ENCODE results near the gene MAD1L1.

The MAD1L1 gene

DNA sequence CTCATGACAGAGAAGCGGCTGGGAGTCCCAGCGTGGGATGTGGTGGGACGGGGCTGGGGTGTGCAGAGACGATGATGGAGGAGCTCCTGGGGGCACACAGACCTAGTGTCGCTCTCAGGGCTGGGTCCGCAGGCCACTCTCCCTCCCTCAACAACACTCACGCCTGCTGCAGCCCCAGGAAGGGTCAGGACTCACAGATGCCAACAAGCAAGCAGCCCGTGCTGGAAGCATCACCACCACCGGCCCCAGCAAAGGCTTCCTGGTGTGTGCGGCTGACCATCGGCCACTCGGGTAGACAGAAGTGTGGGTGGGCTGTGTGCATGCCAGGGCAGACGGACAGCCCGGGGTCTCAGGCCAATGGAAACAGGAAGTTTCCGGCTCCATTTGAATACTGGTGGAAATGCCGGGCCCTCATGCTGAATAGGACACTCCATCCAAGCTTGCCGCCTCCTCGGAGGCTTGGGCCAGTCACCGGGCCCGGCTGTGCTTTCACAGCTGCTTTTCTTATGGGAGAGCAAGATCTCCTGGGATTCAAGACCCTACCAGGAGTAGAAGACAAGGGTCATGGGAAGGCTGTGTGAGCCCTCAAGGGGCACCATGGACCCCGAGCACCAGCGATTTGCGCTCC lies 384.6 kb downstream of the MAD1L1 start:
- TF ChIP-seq, protein P1, sequence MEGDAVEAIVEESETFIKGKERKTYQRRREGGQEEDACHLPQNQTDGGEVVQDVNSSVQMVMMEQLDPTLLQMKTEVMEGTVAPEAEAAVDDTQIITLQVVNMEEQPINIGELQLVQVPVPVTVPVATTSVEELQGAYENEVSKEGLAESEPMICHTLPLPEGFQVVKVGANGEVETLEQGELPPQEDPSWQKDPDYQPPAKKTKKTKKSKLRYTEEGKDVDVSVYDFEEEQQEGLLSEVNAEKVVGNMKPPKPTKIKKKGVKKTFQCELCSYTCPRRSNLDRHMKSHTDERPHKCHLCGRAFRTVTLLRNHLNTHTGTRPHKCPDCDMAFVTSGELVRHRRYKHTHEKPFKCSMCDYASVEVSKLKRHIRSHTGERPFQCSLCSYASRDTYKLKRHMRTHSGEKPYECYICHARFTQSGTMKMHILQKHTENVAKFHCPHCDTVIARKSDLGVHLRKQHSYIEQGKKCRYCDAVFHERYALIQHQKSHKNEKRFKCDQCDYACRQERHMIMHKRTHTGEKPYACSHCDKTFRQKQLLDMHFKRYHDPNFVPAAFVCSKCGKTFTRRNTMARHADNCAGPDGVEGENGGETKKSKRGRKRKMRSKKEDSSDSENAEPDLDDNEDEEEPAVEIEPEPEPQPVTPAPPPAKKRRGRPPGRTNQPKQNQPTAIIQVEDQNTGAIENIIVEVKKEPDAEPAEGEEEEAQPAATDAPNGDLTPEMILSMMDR (IDR thresholded peaks at IDR 0.05; ENCODE audit: insufficient read depth, low read length, poor library complexity, severe bottlenecking): no peak
- no peak for TF ChIP-seq EZH2phosphoT487 (conservative IDR thresholded peaks at IDR 0.05; ENCODE audit: low read length)
- H2AFZ ChIP-seq (ENCODE audit: low read depth, low read length, severe bottlenecking): no peak overlapping the region
- no peak overlapping the region for H3K4me3 ChIP-seq (ENCODE audit: insufficient read depth, low read length, poor library complexity, severe bottlenecking)
- H3K79me2 ChIP-seq (ENCODE audit: insufficient read depth, low read length): no peaks in the 10 kb centered on the region
- no peak overlapping the region for H3K27ac ChIP-seq (ENCODE audit: low read depth, low read length)
- H3K9me3 ChIP-seq (ENCODE audit: insufficient read depth, low read length): no peaks in the 10 kb centered on the region
- no peak overlapping the region for H3K4me2 ChIP-seq (ENCODE audit: low read depth, low read length, poor library complexity, severe bottlenecking)
- no peak overlapping the region for H3K9ac ChIP-seq (ENCODE audit: low read length)
- no peaks in the 10 kb centered on the region for H3K27me3 ChIP-seq (ENCODE audit: low read length)
- H3F3A ChIP-seq (ENCODE audit: insufficient read depth): no peaks in the 10 kb centered on the region
- no peaks in the 10 kb centered on the region for H3K36me3 ChIP-seq (ENCODE audit: low read length)
- H4K20me1 ChIP-seq (ENCODE audit: low read depth, low read length): no peaks in the 10 kb centered on the region
- no peaks in the 10 kb centered on the region for H3K9me2 ChIP-seq (replicated peaks; ENCODE audit: insufficient read depth, low read length)

DNA sequence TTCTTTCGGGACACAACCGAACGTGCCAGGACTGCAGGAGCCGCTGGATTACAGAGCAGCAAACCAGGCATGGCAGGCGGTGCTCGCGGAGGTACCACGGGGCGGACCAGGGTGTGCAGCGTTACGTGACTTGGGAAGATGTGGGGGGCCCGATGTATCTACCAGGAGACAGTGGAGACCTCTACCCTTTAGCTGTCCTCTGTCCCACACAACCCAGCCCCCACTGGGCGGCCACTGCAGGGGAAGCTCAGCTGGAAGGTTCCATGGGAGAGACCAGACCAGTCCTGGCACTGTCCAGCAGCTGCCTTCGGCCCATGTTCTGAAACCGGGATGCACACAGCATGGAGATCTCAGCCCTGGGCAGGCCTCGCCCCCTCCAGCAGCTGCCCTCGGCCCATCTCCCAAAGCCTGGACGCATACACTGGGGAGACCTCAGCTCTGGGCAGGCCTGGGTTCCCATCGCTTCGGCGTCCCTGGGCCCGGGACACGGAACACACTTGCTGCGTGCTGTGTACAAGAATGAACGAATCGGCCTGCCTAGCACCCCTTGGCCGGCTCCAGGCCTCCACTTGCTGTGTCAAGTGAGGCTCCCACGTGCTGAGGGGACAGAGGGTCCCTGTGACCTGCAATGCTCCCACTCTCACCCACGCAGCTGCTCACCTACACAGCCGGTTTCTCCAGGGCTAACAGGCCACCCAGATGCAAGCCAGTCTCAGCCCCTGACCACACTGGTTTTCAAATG lies 385.3 kb downstream of the MAD1L1 start:
- Histone ChIP-seq H3K27me3 (ENCODE audit: low read length) (no peaks in the 10 kb centered on the region), H3K9me3 (ENCODE audit: insufficient read depth, low read length) (no peaks in the 10 kb centered on the region), H3K79me2 (ENCODE audit: insufficient read depth, low read length) (no peaks in the 10 kb centered on the region), H3K4me2 (ENCODE audit: low read depth, low read length, poor library complexity, severe bottlenecking) (no peak overlapping the region), H3K36me3 (ENCODE audit: low read length) (no peaks in the 10 kb centered on the region), H2AFZ (ENCODE audit: low read depth, low read length, severe bottlenecking) (no peak overlapping the region), H3K9ac (ENCODE audit: low read length) (no peak overlapping the region), H4K20me1 (ENCODE audit: low read depth, low read length) (no peaks in the 10 kb centered on the region), H3K27ac (ENCODE audit: low read depth, low read length) (no peak overlapping the region), H3K9me2 (replicated peaks; ENCODE audit: insufficient read depth, low read length) (no peaks in the 10 kb centered on the region), H3F3A (ENCODE audit: insufficient read depth) (no peaks in the 10 kb centered on the region), H3K4me3 (ENCODE audit: insufficient read depth, low read length, poor library complexity, severe bottlenecking) (no peak overlapping the region)
- TF ChIP-seq, protein P1 (IDR thresholded peaks at IDR 0.05; ENCODE audit: insufficient read depth, low read length, poor library complexity, severe bottlenecking): no peak
- TF ChIP-seq EZH2phosphoT487 (conservative IDR thresholded peaks at IDR 0.05; ENCODE audit: low read length): no peak

DNA sequence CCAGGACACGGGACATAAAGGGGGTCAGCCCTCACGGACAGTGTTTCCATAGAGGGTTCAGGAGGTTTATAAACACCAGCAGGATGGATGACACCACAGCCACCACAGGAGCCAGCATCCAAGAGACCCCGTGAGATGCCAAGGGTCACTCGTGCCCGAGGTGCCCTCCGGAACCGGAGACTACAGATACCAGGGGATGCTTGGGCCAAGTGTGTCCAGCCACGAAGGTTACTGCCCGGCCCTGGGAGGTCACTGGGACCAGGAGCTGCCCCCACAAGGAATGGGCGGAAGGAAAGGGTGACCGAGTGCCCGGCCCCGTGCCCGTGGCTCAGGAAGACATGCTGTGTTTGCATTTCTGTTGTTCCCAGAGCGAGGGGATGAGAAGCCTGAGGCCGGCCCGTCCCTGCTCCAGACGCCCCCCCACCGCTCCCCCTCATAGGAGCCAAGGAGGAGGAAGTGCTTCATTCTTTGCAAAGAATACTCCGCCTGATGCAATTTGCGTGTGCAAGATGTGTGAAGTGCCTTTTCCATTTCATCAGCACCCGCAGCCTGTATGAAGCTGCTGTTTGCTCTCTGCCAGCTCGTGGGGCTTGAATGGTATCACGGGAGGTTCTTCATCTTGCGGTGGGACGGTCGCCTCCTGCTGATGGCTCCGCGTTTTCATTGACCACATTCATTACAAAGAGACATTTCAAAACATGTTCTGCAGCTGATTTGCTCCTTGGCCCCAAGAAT lies 386.2 kb downstream of the MAD1L1 start:
- Histone ChIP-seq H3K4me3 (ENCODE audit: insufficient read depth, low read length, poor library complexity, severe bottlenecking) (no peak overlapping the region), H3K36me3 (ENCODE audit: low read length) (no peaks in the 10 kb centered on the region), H2AFZ (ENCODE audit: low read depth, low read length, severe bottlenecking) (no peak overlapping the region), H3K79me2 (ENCODE audit: insufficient read depth, low read length) (no peaks in the 10 kb centered on the region), H3K9me3 (ENCODE audit: insufficient read depth, low read length) (no peaks in the 10 kb centered on the region), H3K9me2 (replicated peaks; ENCODE audit: insufficient read depth, low read length) (no peaks in the 10 kb centered on the region), H3K9ac (ENCODE audit: low read length) (no peak overlapping the region), H4K20me1 (ENCODE audit: low read depth, low read length) (no peaks in the 10 kb centered on the region), H3F3A (ENCODE audit: insufficient read depth) (no peaks in the 10 kb centered on the region), H3K4me2 (ENCODE audit: low read depth, low read length, poor library complexity, severe bottlenecking) (no peak overlapping the region), H3K27ac (ENCODE audit: low read depth, low read length) (no peak overlapping the region), H3K27me3 (ENCODE audit: low read length) (no peaks in the 10 kb centered on the region)
- TF ChIP-seq EZH2phosphoT487 (conservative IDR thresholded peaks at IDR 0.05; ENCODE audit: low read length): no peak
- TF ChIP-seq, protein P1 (IDR thresholded peaks at IDR 0.05; ENCODE audit: insufficient read depth, low read length, poor library complexity, severe bottlenecking): no peak
